Measurements from ENCODE around the gene HPS5.
"Not testable (repeated sequence)": the region's sequence is repeated elsewhere in the genome, so short reads cannot be mapped to it uniquely, and the experiment has no call there.

The HPS5 gene

GRCh38 chr11:18269252-18269651, 52.7 kb downstream of the HPS5 start:
- DNase-seq = not testable (repeated sequence)

- DNase-seq = not testable (repeated sequence)
Observed at GRCh38 chr11:18267335-18268133, 54.4 kb downstream of the HPS5 start.

- DNase-seq = no peak
Observed at GRCh38 chr11:18265949-18266348, 56.0 kb downstream of the HPS5 start, which contains the start of gene SAA1. TSS of gene SAA1 (plus strand) at chr11:18266264. CDS start at chr11:18266888, 624 bp downstream.

- DNase-seq = no peak
Observed at GRCh38 chr11:18264677-18265555, 57.0 kb downstream of the HPS5 start.

- no peak for DNase-seq
Observed at GRCh38 chr11:18264035-18264434, 57.9 kb downstream of the HPS5 start.

GRCh38 chr11:18262681-18263350, 59.1 kb downstream of the HPS5 start:
- DNase-seq = not testable (repeated sequence)

- no peak for DNase-seq
Observed at GRCh38 chr11:18261721-18262120, 60.2 kb downstream of the HPS5 start.

- DNase-seq = no peak
Observed at GRCh38 chr11:18259259-18259658, 62.7 kb downstream of the HPS5 start.

GRCh38 chr11:18254781-18255361, 67.1 kb downstream of the HPS5 start:
- no peak for DNase-seq

GRCh38 chr11:18253778-18254338, 68.1 kb downstream of the HPS5 start:
- no peak for DNase-seq

GRCh38 chr11:18253233-18253632, 68.7 kb downstream of the HPS5 start:
- DNase-seq = no peak

- no peak for DNase-seq
Observed at GRCh38 chr11:18248561-18248960, 73.4 kb downstream of the HPS5 start, which contains the start of gene SAA2. TSS of gene SAA2 (minus strand) at chr11:18248668. CDS start at chr11:18248011, 657 bp downstream.

GRCh38 chr11:18247191-18247581, 74.8 kb downstream of the HPS5 start:
- not testable (repeated sequence) for DNase-seq

- not testable (repeated sequence) for DNase-seq
Observed at GRCh38 chr11:18246379-18247190, 75.4 kb downstream of the HPS5 start.

GRCh38 chr11:18245396-18245795, 76.5 kb downstream of the HPS5 start:
- no peak for DNase-seq

GRCh38 chr11:18243783-18244362, 78.1 kb downstream of the HPS5 start:
- peak; percentile 59 for DNase-seq

- DNase-seq = no peak
Observed at GRCh38 chr11:18239655-18240054, 82.3 kb downstream of the HPS5 start.

GRCh38 chr11:18236664-18237356, 85.1 kb downstream of the HPS5 start, which contains the start of gene SAA4:
TSS of gene SAA4 (minus strand) at chr11:18236802. CDS start at chr11:18235926, 876 bp downstream.
- DNase-seq = no peak

- DNase-seq = no peak
Observed at GRCh38 chr11:18235394-18236334, 86.3 kb downstream of the HPS5 start.
